A549 (cell line): ENCODE results near the gene GPBAR1. TPM values are rescaled to one million over a fixed set of nuclear protein-coding genes. Genes with fewer than 3 reads are reported as not detected.

Source experiments
- ATAC-seq, 2 experiments: fragments of 200-7000 bp in 1 of 2; fragments of >200 bp in 1 of 2; cut with Nextera tagmentation in 1 of 2; cut with Tn5 transposase in 1 of 2; 3 replicates each; pipeline versions ENCODE4 v1.8.0 to v1.9.1; 2018 to 2020; ENCODE audit warnings: mild to moderate bottlenecking in 1 of 2, moderate library complexity in 1 of 2
- CTCF ChIA-PET: fragments of 300-600 bp; sonication (Branson Sonifier 250); formaldehyde crosslinking; extraction: SDS; loops from one replicate; lab custom pipeline; 2021; ENCODE audit warnings: antibody characterized with exemption, inconsistent platforms; lab: Yijun Ruan, JAX
- POLR2A ChIA-PET: fragments of 350-600 bp; formaldehyde crosslinking; extraction: SDS; loops from one replicate; lab custom pipeline; 2021; ENCODE audit warnings: antibody characterized with exemption, inconsistent platforms; lab: Yijun Ruan, JAX
- DNase-seq, 2 experiments: peaks; one replicate each; pipeline versions ENCODE4 v3.0.0 to v3.0.0-alpha.2; 2011 to 2016; ENCODE audit warnings: low read depth in 1 of 2, low spot score in 1 of 2
- FAIRE-seq: peaks from 2 replicates; lab custom pipeline; 2011; peaks lifted over from hg19 to GRCh38; lab: Jason Lieb, UNC
- H3K27ac ChIP-seq, 2 experiments: fragments of >200 bp; sonication (Bioruptor Twin); formaldehyde crosslinking; 3 replicates each; pipeline ENCODE4 v1.5.1; 2016 to 2017
- H3K4me1 ChIP-seq: fragments of >200 bp; sonication (Bioruptor Twin); formaldehyde crosslinking; 3 replicates; pipeline ENCODE4 v1.6.1; 2016
- H3K4me2 ChIP-seq: fragments of >200 bp; sonication (Bioruptor Twin); formaldehyde crosslinking; 3 replicates; pipeline ENCODE4 v1.6.1; 2016
- H3K4me3 ChIP-seq: fragments of >200 bp; sonication (Bioruptor Twin); formaldehyde crosslinking; 3 replicates; pipeline ENCODE4 v1.5.1; 2016
- H3K9me3 ChIP-seq: fragments of >200 bp; sonication (Bioruptor Twin); formaldehyde crosslinking; 3 replicates; pipeline ENCODE4 v1.6.1; 2016
- BHLHE40 ChIP-seq: IDR thresholded peaks from 2 replicates; pipeline ENCODE4 v1.6.1; 2012; ENCODE audit warnings: low read depth, low read length, inconsistent platforms
- CHD4 ChIP-seq: fragments of 200-600 bp; sonication (generic); IDR thresholded peaks from 2 replicates; pipeline ENCODE4 v1.6.1; 2016; ENCODE audit warnings: antibody characterized with exemption, mild to moderate bottlenecking, borderline replicate concordance
- CTCF ChIP-seq: fragments of >200 bp; sonication (Bioruptor Twin); formaldehyde crosslinking; IDR thresholded peaks from 3 replicates; pipeline ENCODE4 v1.5.1; 2016
- E2F6 ChIP-seq: IDR thresholded peaks from 2 replicates; pipeline ENCODE4 v1.6.1; 2012; ENCODE audit warnings: low read depth, borderline replicate concordance
- EHF ChIP-seq: fragments of 250-450 bp; sonication (Bioruptor Pico); IDR thresholded peaks from 2 replicates; pipeline ENCODE4 v1.5.0; 2020; ENCODE audit warnings: mild to moderate bottlenecking
- ELK1 ChIP-seq: fragments of 150-350 bp; IDR thresholded peaks from 2 replicates; pipeline ENCODE4 v1.6.1; 2014; ENCODE audit warnings: low read depth, mild to moderate bottlenecking, low read length
- FOSB ChIP-seq: fragments of 250-450 bp; sonication (Bioruptor Pico); IDR thresholded peaks from 2 replicates; pipeline ENCODE4 v1.5.0; 2020; ENCODE audit warnings: mild to moderate bottlenecking, moderate library complexity
- GATA3 ChIP-seq: IDR thresholded peaks from 2 replicates; pipeline ENCODE4 v1.6.1; 2012; ENCODE audit warnings: borderline replicate concordance
- HOXA7 ChIP-seq: fragments of 250-450 bp; sonication (Bioruptor Pico); IDR thresholded peaks from 2 replicates; pipeline ENCODE4 v1.5.0; 2020; ENCODE audit warnings: mild to moderate bottlenecking, moderate library complexity
- HOXB5 ChIP-seq: fragments of 250-450 bp; sonication (Bioruptor Pico); IDR thresholded peaks from 2 replicates; pipeline ENCODE4 v1.5.0; 2020; ENCODE audit warnings: mild to moderate bottlenecking, moderate library complexity
- MAFK ChIP-seq: fragments of 450-650 bp; IDR thresholded peaks from 2 replicates; pipeline ENCODE4 v1.6.1; 2014; ENCODE audit not compliant: partially characterized antibody
- MAX ChIP-seq: IDR thresholded peaks from 2 replicates; pipeline ENCODE4 v1.6.1; 2012
- NFE2L2 ChIP-seq: fragments of 150-350 bp; conservative IDR thresholded peaks from 2 replicates; pipeline ENCODE4 v1.6.1; 2014; ENCODE audit warnings: low read length
- NPAS2 ChIP-seq: fragments of 250-450 bp; sonication (Bioruptor Pico); IDR thresholded peaks from 2 replicates; pipeline ENCODE4 v1.8.0; 2022; ENCODE audit warnings: mild to moderate bottlenecking, moderate library complexity, borderline replicate concordance
- POLR2A ChIP-seq: IDR thresholded peaks from 2 replicates; pipeline ENCODE4 v1.6.1; 2012; ENCODE audit warnings: mild to moderate bottlenecking, low read length
- POLR2AphosphoS2 ChIP-seq: conservative IDR thresholded peaks from 2 replicates; pipeline ENCODE4 v1.6.1; 2012; ENCODE audit warnings: low read length, improper control_type of control experiment, inconsistent platforms
- RAD21 ChIP-seq, 2 experiments: fragments of >200 bp in 1 of 2; sonication (Bioruptor Twin) in 1 of 2; formaldehyde crosslinking in 1 of 2; IDR thresholded peaks in 1 of 2; conservative IDR thresholded peaks in 1 of 2; 2 replicates in 1 of 2; 3 replicates in 1 of 2; pipeline ENCODE4 v1.6.1; 2012 to 2018; ENCODE audit warnings: inconsistent platforms in 1 of 2
- RARB ChIP-seq: fragments of 250-450 bp; sonication (Bioruptor Pico); IDR thresholded peaks from 2 replicates; pipeline ENCODE4 v1.8.0; 2021; ENCODE audit warnings: mild to moderate bottlenecking, moderate library complexity
- RCOR1 ChIP-seq: fragments of 150-350 bp; IDR thresholded peaks from 2 replicates; pipeline ENCODE4 v1.6.1; 2014; ENCODE audit warnings: antibody characterized with exemption, low read length, low read depth
- RFX5 ChIP-seq: fragments of 450-650 bp; IDR thresholded peaks from 2 replicates; pipeline ENCODE4 v1.7.1; 2014; ENCODE audit warnings: antibody characterized with exemption, mild to moderate bottlenecking, moderate library complexity
- RNF2 ChIP-seq: fragments of 200-600 bp; sonication (generic); IDR thresholded peaks from 2 replicates; pipeline ENCODE4 v1.6.1; 2016; ENCODE audit warnings: low read depth, mild to moderate bottlenecking, antibody characterized with exemption, moderate library complexity, borderline replicate concordance
- SMC3 ChIP-seq: fragments of >200 bp; sonication (Bioruptor Twin); formaldehyde crosslinking; IDR thresholded peaks from 3 replicates; pipeline ENCODE4 v1.6.1; 2018; ENCODE audit warnings: inconsistent platforms
- TP53 ChIP-seq: fragments of 250-450 bp; sonication (Bioruptor Pico); IDR thresholded peaks from 2 replicates; pipeline ENCODE4 v1.5.0; 2021; ENCODE audit warnings: mild to moderate bottlenecking, moderate library complexity
- ZSCAN20 ChIP-seq: fragments of 250-450 bp; sonication (Bioruptor Pico); IDR thresholded peaks from 2 replicates; pipeline ENCODE4 v1.8.0; 2022; ENCODE audit warnings: mild to moderate bottlenecking, moderate library complexity
- WGBS: methylation state at CpG from one replicate; pipeline ENCODE4 v1.1.6; 2017; ENCODE audit errors: missing lambda C conversion rate; 5-methylcytosine and 5-hydroxymethylcytosine counted together
- polyA plus RNA-seq, 4 experiments: library from polyadenylated mRNA; depleted of rRNA in 3 of 4; stranded (reverse); fragments of >200 nt; fragmentation: RNase III in 1 of 4; extraction: RNeasy Plus Mini Kit Qiagen cat#74134 plus additional on column Dnase treatment in 1 of 4; gene quantifications; 2 replicates in 3 of 4; 3 replicates in 1 of 4; pipeline ENCODE4 v1.2.3, GENCODE V29; 2011 to 2017
- TF ChIP-seq, protein P1 (sequence below): IDR thresholded peaks from 2 replicates; pipeline ENCODE4 v1.6.1; 2012
- TF ChIP-seq, protein P2 (sequence below): fragments of >200 bp; sonication (Bioruptor Twin); formaldehyde crosslinking; IDR thresholded peaks from 2 replicates; pipeline ENCODE4 v1.6.1; 2016
- TF ChIP-seq, protein P3 (sequence below): fragments of 250-450 bp; sonication (Bioruptor Pico); IDR thresholded peaks from 2 replicates; pipeline ENCODE4 v1.5.0; 2021; ENCODE audit warnings: mild to moderate bottlenecking, moderate library complexity, borderline replicate concordance

GPBAR1 gene
- polyA plus RNA-seq, 2 of the 4 experiments (the other 2 are of a cell fraction), result 0.06 to 0.12 TPM

DNA sequence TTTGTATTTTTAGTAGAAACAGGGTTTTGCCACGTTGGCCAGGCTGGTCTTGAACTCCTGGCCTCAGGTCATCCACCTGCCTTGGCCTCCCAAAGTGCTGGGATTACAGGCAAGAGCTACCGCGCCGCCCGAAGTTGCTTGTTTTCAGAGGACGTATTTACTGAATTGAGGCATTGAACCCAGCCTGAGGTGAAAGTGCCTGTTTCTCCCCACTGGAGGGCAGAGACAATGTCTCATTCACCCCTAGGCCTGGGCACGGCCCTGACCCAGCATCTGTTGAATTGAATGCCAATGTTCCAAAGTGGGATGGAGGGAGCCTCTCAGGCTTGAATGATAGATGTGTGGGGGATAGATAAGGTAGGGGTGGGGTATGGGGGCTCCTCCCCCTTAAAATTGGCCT lies 36.0 kb downstream of the GPBAR1 start:
- Histone ChIP-seq H3K27ac (no peak overlapping the region), H3K9me3 (no peaks in the 10 kb centered on the region), H3K4me2 (no peak overlapping the region), H3K4me1 (peaks cover 9% of the 10 kb centered on the region)
- CTCF ChIA-PET, result interaction anchor here (0.9 to 3.5 kb wide), 6 partner anchors 10 to 169 kb away, joined by 3 to 19 read pairs (median 6); partner anchors contain the start of gene CATIP
- no peak for ATAC-seq
- POLR2A ChIA-PET, result no interaction called here
- no peak for TF ChIP-seq CHD4
- TF ChIP-seq POLR2AphosphoS2, result no peak
- TF ChIP-seq, all 56 proteins: peak for 0
- H3K4me3 ChIP-seq, result no peak overlapping the region
- no peak for DNase-seq
- FAIRE-seq, result no peak
- 79% methylated on average over 7 of the region's 7 CpGs for WGBS

GRCh38 chr2:218298314-218298875 lies 37.6 kb downstream of the GPBAR1 start:
- no peak for FAIRE-seq
- no peak overlapping the region for H3K4me2 ChIP-seq
- TF ChIP-seq EHF (CRISPR knock-in tag) (no peak), HOXB5 (CRISPR knock-in tag) (no peak), RFX5 (no peak), CTCF (no peak), NFE2L2 (no peak), ELK1 (no peak), CHD4 (no peak), MAFK (no peak), RAD21 (conservative IDR thresholded peaks at IDR 0.05 in 1 of 2, IDR thresholded peaks at IDR 0.05 in 1 of 2) (no peak), HOXA7 (CRISPR knock-in tag) (no peak), RARB (CRISPR knock-in tag) (no peak), RNF2 (no peak), TP53 (CRISPR knock-in tag) (no peak), ZSCAN20 (CRISPR knock-in tag) (no peak), GATA3 (no peak), MAX (no peak)
- TF ChIP-seq, protein P1, sequence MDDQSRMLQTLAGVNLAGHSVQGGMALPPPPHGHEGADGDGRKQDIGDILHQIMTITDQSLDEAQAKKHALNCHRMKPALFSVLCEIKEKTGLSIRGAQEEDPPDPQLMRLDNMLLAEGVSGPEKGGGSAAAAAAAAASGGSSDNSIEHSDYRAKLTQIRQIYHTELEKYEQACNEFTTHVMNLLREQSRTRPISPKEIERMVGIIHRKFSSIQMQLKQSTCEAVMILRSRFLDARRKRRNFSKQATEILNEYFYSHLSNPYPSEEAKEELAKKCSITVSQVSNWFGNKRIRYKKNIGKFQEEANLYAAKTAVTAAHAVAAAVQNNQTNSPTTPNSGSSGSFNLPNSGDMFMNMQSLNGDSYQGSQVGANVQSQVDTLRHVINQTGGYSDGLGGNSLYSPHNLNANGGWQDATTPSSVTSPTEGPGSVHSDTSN, result no peak
- TF ChIP-seq, all 56 proteins: peak for 0
- CTCF ChIA-PET, result interaction anchor here (0.6 to 2.8 kb wide), 9 partner anchors 11 to 347 kb away, joined by 3 to 22 read pairs (median 4); partner anchors contain the start of gene CATIP
- peaks cover under 1% of the 10 kb centered on the region; the same call in 1 of the 3 replicates for H3K4me1 ChIP-seq
- no peak for ATAC-seq
- POLR2A ChIA-PET, result no interaction called here
- WGBS, result 59% methylated on average over 6 of the region's 6 CpGs
- H3K27ac ChIP-seq, result no peak overlapping the region
- no peaks in the 10 kb centered on the region for H3K9me3 ChIP-seq
- DNase-seq, result no peak
- H3K4me3 ChIP-seq, result no peak overlapping the region

DNA sequence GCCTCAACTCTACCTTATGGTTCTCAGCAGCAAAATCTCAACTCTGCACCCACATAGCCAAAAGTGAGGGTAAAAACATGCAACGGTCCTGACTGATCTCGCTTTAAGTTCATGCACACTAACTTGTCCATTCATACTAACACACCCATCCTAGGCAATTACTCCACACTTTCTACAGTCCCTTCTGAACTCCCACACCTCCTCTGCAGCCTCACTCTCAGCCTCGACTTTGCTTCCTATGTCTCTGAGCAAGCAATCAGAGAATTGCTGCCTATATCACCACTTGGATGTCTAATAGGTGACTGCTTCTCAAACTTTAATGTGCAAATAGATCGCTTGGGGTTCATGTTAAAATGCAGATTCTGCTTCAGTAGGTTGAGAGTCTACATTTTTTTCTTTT lies 39.3 kb downstream of the GPBAR1 start:
- ATAC-seq, result no peak
- ChIA-PET POLR2A (no interaction called here), CTCF (interaction anchor here (0.7 to 2.8 kb wide), 11 partner anchors 9 to 166 kb away, joined by 3 to 22 read pairs (median 3); partner anchors contain the start of gene CATIP)
- WGBS, result 64% methylated on average over 4 of the region's 4 CpGs
- Histone ChIP-seq H3K27ac (no peak overlapping the region), H3K4me3 (no peak overlapping the region), H3K9me3 (no peaks in the 10 kb centered on the region), H3K4me1 (no peaks in the 10 kb centered on the region), H3K4me2 (no peak overlapping the region)
- no peak for FAIRE-seq
- DNase-seq, result no peak
- TF ChIP-seq, protein P2, sequence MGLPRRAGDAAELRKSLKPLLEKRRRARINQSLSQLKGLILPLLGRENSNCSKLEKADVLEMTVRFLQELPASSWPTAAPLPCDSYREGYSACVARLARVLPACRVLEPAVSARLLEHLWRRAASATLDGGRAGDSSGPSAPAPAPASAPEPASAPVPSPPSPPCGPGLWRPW, result no peak
- TF ChIP-seq E2F6 (no peak), SMC3 (no peak), POLR2A (no peak), RCOR1 (no peak), MAX (no peak), EHF (CRISPR knock-in tag) (no peak), FOSB (CRISPR knock-in tag) (no peak), BHLHE40 (no peak), NPAS2 (CRISPR knock-in tag) (no peak), CHD4 (no peak)
- TF ChIP-seq, protein P3, sequence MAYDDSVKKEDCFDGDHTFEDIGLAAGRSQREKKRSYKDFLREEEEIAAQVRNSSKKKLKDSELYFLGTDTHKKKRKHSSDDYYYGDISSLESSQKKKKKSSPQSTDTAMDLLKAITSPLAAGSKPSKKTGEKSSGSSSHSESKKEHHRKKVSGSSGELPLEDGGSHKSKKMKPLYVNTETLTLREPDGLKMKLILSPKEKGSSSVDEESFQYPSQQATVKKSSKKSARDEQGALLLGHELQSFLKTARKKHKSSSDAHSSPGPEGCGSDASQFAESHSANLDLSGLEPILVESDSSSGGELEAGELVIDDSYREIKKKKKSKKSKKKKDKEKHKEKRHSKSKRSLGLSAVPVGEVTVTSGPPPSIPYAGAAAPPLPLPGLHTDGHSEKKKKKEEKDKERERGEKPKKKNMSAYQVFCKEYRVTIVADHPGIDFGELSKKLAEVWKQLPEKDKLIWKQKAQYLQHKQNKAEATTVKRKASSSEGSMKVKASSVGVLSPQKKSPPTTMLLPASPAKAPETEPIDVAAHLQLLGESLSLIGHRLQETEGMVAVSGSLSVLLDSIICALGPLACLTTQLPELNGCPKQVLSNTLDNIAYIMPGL (CRISPR knock-in tag), result no peak
